Measurements from ENCODE around the gene CNNM3.
A peak's percentile ranks its signal among the peaks of the same experiment; 100 is the strongest.

CNNM3 gene

GRCh38 chr2:96852667-96853066 is 36.6 kb downstream of the CNNM3 start:
- no peak overlapping the region for H3K27ac ChIP-seq
- DNase-seq (ENCODE audit: low spot score) = no peak
- ChIA-PET POLR2A (ENCODE audit: low non-redundant PET) (no interaction called here), CTCF (interaction anchor here (0.6 kb wide), 3 partner anchors 68 to 215 kb away, joined by 3 to 4 read pairs (median 3); no protein-coding TSS in a partner anchor)
- no peak for TF ChIP-seq CTCF (conservative IDR thresholded peaks at IDR 0.05; ENCODE audit: low read depth)

- ChIA-PET CTCF (interaction anchor here (0.6 kb wide), 2 partner anchors 69 to 98 kb away, joined by 3 to 4 read pairs; no protein-coding TSS in a partner anchor), POLR2A (ENCODE audit: low non-redundant PET) (no interaction called here)
- DNase-seq (ENCODE audit: low spot score) = no peak
- H3K27ac ChIP-seq = no peak overlapping the region; the same call in 1 of the 2 replicates
- no peak for TF ChIP-seq CTCF (conservative IDR thresholded peaks at IDR 0.05; ENCODE audit: low read depth)
Measured at GRCh38 chr2:96853321-96853720, 37.3 kb downstream of the CNNM3 start.

- no peak for TF ChIP-seq CTCF (conservative IDR thresholded peaks at IDR 0.05; ENCODE audit: low read depth)
- H3K27ac ChIP-seq = peak overlapping the region; percentile 72
- no peak for DNase-seq (ENCODE audit: low spot score)
- CTCF ChIA-PET = interaction anchor here (0.6 to 4.5 kb wide), 13 partner anchors 11 to 128 kb away, joined by 3 to 45 read pairs (median 4); partner anchors contain the start of gene CNNM3
- POLR2A ChIA-PET (ENCODE audit: low non-redundant PET) = interaction anchor here (1.0 to 1.3 kb wide), 2 partner anchors 11 to 19 kb away, joined by 3 to 9 read pairs; no protein-coding TSS in a partner anchor
Measured at GRCh38 chr2:96856776-96857666, 41.0 kb downstream of the CNNM3 start.

- CTCF ChIA-PET = interaction anchor here (0.6 to 4.5 kb wide), 20 partner anchors 10 to 537 kb away, joined by 3 to 45 read pairs (median 4); partner anchors contain the start of genes ANKRD23 and CNNM3
- H3K27ac ChIP-seq = peak within 1 kb of the TSS; percentile 72
- TF ChIP-seq CTCF (conservative IDR thresholded peaks at IDR 0.05; ENCODE audit: low read depth) = peak; percentile 91
- POLR2A ChIA-PET (ENCODE audit: low non-redundant PET) = interaction anchor here (0.5 to 1.3 kb wide), 5 partner anchors 10 to 239 kb away, joined by 3 to 9 read pairs (median 3); no protein-coding TSS in a partner anchor
- DNase-seq (ENCODE audit: low spot score) = peak; percentile 99
Measured at GRCh38 chr2:96857667-96858372, 41.8 kb downstream of the CNNM3 start, which contains the start of gene ANKRD39. Gene ANKRD39 (minus strand): TSS chr2:96858016. CDS start chr2:96857987, 29 bp downstream.

GRCh38 chr2:96859099-96859649 is 43.1 kb downstream of the CNNM3 start:
- ChIA-PET POLR2A (ENCODE audit: low non-redundant PET) (no interaction called here), CTCF (interaction anchor here (0.6 to 4.5 kb wide), 4 partner anchors 36 to 96 kb away, joined by 3 to 45 read pairs (median 11); no protein-coding TSS in a partner anchor)
- peak overlapping the region; percentile 72 for H3K27ac ChIP-seq
- TF ChIP-seq CTCF (conservative IDR thresholded peaks at IDR 0.05; ENCODE audit: low read depth) = no peak
- no peak for DNase-seq (ENCODE audit: low spot score)

- CTCF ChIA-PET = no interaction called here
- POLR2A ChIA-PET (ENCODE audit: low non-redundant PET) = no interaction called here
- no peak for DNase-seq (ENCODE audit: low spot score)
- H3K27ac ChIP-seq = peak overlapping the region; percentile 72
- TF ChIP-seq CTCF (conservative IDR thresholded peaks at IDR 0.05; ENCODE audit: low read depth) = no peak
Measured at GRCh38 chr2:96859681-96860064, 43.6 kb downstream of the CNNM3 start.
